ENCODE measurements around the gene PITX2. TPM values are rescaled to one million over a fixed set of nuclear protein-coding genes. Genes with fewer than 3 reads are reported as not detected.

The PITX2 gene
- polyA plus RNA-seq, 3 donors, result 0.12 to 0.55 (median 0.22) TPM

DNA sequence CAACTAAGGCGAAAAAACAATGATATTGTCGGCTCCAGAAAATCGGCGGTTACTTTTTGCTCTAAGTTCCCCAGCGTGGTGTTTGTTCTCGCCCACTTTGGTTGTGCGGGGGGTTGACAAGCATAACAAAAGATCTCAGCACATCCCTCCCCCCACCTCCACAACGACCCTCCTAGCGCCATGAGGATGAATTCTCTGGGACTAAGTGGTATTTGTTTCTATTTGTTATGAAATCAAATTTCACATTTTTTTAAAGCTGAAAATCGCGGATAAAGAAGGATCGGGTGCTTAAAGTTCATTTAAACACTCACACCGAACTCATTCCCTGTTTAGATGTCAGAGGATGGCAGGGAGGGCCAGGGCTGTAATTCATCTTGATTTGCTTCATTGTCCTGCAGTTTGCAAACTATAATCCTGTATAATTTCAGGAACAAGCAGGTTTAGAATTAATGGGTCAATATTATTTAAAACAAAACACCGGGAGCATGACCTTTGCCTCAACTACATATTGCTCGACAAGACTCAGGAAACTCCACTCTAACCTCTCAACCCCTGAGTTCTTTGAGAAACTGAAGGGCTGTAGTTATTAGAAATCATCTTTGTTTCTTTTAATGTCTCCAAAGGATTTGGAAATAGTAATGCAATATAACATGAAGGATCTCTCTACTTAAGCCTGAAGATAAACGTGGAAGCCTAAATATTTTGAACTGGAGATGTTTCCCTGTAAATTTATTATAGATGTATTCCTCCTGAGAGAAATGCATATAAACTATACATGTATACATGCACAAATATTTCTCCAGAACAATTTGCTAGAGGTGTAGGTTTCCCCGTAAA is 6.4 kb downstream of the PITX2 start:
- 14 to 17% (median 16%) methylated on average over 17 of the region's 17 CpGs for WGBS, 3 donors
- no peak overlapping the region for H3K27ac ChIP-seq (ENCODE audit: low read depth, low read length)

DNA sequence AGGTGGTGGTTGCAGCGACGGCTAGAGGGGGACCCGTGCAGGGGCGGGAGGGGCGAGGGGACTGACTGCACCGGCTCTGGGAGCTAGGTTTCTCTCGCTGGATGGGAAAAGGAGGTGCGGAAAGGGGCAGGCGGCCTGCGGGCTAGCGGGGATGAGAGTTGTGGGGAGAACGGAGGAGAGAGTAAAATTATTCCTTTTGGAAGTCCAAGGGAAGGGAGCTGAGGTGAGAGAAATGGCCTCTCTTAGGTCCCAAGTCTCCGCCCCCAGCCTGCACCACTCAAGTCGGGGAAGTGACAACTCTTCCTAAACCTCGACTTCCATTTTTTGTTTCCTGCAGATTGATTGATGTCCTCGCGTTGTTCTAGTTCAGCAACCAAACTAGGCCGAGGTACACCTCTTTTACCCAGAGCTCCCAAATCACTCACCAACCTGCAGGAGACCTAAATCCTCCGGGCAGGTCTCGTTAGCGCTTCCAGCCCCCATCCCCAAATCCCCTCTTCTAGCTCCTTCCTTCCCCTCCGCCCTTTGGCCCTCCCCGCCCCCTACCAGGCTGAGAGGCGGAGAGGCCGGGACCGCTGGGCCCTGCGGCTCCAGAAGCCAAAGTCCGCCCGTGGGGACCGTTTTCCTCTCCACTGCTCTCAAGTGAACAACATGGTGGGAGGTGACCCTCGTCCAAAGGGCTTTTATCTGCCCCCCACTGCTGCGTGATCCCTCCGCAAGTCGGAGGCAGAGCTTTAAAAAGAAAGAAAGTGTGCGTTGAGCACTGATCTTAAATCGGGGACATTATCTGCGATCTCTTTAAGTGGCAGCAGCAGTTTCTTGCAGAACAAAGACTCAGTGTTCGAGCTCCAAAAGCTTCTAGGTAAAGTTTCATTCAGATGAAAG is 7.3 kb downstream of the PITX2 start:
- WGBS, 3 donors, result 11 to 25% (median 20%) methylated on average over 38 of the region's 38 CpGs
- H3K27ac ChIP-seq (ENCODE audit: low read depth, low read length), result no peak overlapping the region

GRCh38 chr4:110614976-110615352 is 7.9 kb downstream of the PITX2 start:
- H3K27ac ChIP-seq (ENCODE audit: low read depth, low read length), result no peak overlapping the region
- 26 to 31% (median 29%) methylated on average over 19 of the region's 19 CpGs for WGBS, 3 donors

DNA sequence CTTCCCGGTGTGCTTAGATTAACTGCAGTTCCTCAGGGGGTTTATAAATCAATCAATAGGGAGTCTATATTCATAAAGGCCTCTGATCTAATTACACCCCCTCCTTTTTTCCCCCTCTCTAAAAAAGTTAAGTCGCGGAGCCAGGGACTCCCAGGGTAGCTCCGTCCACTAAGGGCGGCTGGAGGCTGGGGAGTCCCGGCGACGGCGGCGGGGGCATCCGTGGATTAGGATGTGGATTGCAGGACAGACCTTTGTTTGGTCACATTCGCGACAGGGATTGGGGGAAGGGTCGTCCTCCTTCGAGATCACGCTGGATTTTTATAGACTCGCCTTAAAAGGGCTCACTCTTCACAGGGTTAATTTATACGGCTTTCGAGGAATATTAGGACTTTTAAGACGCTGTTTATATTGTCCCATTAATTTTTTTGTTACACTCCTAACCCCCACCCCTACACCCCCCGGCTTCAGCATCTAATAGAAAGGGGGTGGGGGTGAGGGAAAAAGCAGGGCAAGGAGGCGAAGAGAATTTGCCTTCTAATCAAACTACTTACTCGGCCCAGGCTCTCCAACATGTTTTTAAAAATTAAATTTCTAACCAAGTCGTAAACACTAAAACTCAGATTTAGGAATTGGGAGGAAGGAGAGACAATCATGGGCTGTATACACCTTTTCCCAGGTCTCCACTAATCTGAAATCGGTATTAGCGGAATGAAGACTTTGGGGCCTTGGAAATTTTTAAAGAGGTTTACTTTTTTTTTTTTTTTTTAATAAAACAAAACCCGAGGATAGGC is 8.5 kb downstream of the PITX2 start:
- 14 to 28% (median 26%) methylated on average over 27 of the region's 27 CpGs for WGBS, 3 donors
- H3K27ac ChIP-seq (ENCODE audit: low read depth, low read length), result no peak overlapping the region

DNA sequence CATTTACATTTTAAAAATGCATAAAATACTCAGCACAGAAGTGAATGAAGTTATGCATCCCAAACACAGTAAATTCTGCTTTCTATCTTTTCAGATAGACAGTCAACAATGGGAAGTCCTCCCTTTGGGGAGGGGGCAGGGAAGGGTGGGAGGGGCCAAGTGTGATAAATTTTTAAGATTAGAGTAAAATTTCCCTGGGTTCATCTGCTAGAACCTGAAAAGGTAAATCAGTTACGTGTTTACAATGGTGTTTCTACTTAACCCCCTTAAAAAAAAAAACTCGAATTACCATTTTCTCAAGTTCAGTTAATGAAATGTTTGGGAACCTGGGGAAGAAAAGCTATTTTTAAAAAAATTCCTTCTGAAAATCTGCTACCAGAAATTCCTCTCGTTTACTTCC is 9.1 kb downstream of the PITX2 start:
- no peak overlapping the region for H3K27ac ChIP-seq (ENCODE audit: low read depth, low read length)
- 20 to 28% (median 28%) methylated on average over 3 of the region's 3 CpGs for WGBS, 3 donors

- WGBS, 3 donors, result 14 to 22% (median 15%) methylated on average over 23 of the region's 23 CpGs
- H3K27ac ChIP-seq (ENCODE audit: low read depth, low read length), result no peak overlapping the region
Observed at GRCh38 chr4:110612631-110613269, 10.1 kb downstream of the PITX2 start.

- no peak overlapping the region for H3K27ac ChIP-seq (ENCODE audit: low read depth, low read length)
- whole genome bisulfite sequencing, 3 donors, result 9 to 18% (median 13%) methylated on average over 30 of the region's 30 CpGs
Observed at GRCh38 chr4:110611968-110612447, 10.9 kb downstream of the PITX2 start.

DNA sequence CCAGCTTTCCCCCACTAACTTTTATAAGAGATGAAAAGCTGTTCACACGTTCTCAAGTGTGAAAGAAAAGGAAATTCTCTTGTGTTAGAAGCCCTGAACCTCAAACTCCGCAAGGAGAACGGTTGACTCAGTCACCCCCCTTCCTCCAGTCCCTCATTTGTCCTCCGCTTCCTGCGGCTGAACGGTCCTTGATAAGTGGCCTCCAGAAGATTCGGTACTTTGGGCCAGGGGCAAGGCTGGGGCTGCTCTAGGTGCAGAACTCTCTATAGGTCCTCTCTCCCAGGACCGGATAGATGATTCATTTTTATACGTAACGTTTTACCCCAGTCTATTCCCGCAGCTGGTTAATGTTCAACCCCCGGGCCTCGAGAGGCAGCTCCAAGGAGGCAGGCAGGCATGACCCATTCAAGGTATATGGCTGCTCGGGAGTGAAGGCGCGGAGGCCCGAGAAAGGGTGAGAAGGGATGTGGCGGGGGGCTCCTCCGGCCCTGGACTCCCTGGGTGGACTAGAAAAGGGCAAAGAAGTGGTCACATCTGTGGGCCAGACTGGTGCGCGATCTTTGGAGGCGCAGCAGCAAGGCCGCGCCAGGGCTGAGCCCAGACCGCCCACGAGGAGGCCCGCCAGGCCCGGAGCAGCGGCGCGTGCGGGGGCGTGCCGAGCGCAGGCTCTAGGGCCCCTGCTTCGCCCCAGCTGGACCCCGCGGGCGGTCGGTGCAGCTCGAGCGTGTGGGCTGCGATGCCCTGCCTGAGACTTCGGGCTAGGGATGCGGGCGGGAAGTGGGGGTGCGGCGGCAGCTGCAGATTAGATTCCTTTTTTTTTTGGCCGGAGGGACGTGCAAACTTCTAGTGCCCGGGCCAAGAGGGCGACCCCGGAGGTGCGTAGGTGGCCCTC is 11.7 kb downstream of the PITX2 start:
- 4 to 9% (median 8%) methylated on average over 51 to 54 of the region's 54 CpGs for WGBS, 3 donors

GRCh38 chr4:110610620-110610939 is 12.3 kb downstream of the PITX2 start:
- H3K27ac ChIP-seq (ENCODE audit: low read depth, low read length), result no peak overlapping the region
- 6 to 20% (median 15%) methylated on average over 20 of the region's 20 CpGs for WGBS, 3 donors

More for the DNA sequence above, 11.7 kb downstream of the PITX2 start:
- no peak overlapping the region for H3K27ac ChIP-seq (ENCODE audit: low read depth, low read length)

- H3K27ac ChIP-seq (ENCODE audit: low read depth, low read length), result no peak overlapping the region
- 25 to 38% (median 35%) methylated on average over 6 of the region's 6 CpGs for WGBS, 3 donors
Observed at GRCh38 chr4:110609044-110609750, 13.7 kb downstream of the PITX2 start.

DNA sequence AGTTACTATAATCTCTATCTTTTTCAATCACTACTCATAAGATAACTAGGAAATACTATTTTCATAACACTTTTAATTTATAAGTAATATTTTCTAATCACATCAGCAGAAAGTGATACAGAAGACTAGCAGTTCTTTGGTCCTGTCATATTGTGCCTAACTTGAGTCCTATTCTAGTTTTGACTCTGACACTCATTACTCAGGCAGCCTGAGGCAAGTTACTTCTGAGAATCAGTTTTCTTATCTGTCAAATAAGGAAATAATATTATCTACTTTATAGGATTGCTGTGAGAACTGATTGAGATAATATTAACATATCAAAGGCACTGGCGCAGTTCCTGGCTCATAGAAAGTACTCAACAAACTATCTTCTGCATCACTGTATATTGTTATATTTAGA is 17.8 kb downstream of the PITX2 start:
- no peak overlapping the region for H3K27ac ChIP-seq (ENCODE audit: low read depth, low read length)

DNA sequence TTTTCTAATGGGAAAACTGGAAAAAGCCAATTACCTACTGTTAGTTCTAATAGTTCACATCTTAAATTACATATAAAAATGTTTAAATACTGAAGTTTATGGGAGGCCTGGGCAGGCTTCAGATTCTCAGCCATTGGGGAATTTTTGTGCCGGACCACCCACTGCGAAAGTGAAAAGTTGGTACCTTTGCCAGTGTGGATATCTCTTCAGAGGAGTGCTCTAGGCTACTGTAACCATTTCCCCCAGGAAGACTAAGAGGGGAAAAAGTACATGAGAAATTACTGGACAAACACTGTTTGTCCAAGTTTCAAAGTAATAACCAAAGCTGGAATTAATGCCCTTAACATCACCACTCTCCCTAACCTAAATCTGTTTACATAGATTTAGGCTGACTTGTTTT is 20.8 kb downstream of the PITX2 start:
- 92 to 97% (median 96%) methylated on average over 2 of the region's 2 CpGs for WGBS, 3 donors
- no peak overlapping the region for H3K27ac ChIP-seq (ENCODE audit: low read depth, low read length)

More for the DNA sequence above, 17.8 kb downstream of the PITX2 start:
- WGBS, 3 donors, result 82 to 95% (median 90%) methylated on average over 1 of the region's 1 CpG

DNA sequence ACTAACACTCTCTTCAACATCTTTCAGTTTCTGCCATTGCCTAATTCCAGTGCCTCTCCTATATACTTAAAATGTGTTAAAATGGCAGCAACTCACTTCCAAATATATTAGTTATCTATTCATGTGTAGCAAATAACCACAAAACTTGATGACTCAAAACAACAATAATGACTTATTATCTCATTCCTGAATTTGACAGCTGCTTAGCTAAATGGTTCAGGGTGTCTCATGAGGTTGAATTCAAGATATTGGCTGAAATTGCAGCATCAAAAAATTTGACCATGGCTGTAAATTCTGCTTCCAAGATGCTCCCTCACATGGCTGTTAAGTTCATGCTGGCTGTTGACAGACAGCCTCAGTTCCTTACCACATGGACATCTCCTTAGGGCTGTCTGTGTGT is 25.3 kb downstream of the PITX2 start:
- H3K27ac ChIP-seq (ENCODE audit: low read depth, low read length), result no peak overlapping the region

DNA sequence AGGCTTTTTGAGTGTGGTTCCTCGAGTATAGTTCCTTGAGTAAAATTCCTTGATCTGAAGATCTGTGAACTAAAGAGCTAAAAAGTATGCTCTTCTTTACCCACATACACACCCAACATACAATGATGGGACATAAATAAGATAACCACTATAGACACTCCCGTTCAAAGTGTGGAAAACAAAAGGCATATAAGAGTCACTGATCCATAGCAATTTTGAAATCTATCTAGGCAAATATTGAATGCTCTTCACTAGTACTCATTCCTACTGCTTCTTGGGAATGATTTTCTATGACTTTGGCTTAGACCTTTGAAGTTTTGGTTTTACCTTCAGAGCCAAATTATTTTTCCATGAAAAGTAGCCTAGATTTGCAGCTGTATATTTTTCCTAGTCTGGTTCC is 26.4 kb downstream of the PITX2 start:
- WGBS, 3 donors, result 81 to 90% (median 82%) methylated on average over 2 of the region's 2 CpGs
- H3K27ac ChIP-seq (ENCODE audit: low read depth, low read length), result no peak overlapping the region

DNA sequence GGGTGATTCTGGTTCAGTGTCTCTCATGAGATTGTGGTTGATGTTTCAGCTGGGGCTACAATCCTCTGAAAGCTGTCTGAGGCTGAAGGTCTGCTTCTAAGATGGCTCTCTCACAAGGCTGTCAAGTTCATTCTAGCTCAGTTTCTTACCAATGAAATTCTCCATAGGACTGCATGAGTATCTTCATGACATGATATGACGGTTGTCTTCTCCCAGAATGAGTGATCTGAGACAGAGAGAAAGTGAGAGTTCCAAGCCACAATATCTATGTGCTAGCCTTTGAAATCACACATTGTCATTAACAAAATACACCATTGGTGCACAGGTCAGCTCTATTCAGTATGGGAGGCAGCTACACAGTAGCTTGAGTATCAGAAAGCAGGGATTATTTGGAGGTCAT is 27.3 kb downstream of the PITX2 start:
- WGBS, 3 donors, result 73 to 94% (median 92%) methylated on average over 1 of the region's 1 CpG
- no peak overlapping the region for H3K27ac ChIP-seq (ENCODE audit: low read depth, low read length)

- no peak overlapping the region for H3K27ac ChIP-seq (ENCODE audit: low read depth, low read length)
Observed at GRCh38 chr4:110589297-110589696, 33.6 kb downstream of the PITX2 start.
